ENCODE results near the gene TYW1B. TPM values are rescaled to one million over a fixed set of nuclear protein-coding genes. Genes with fewer than 3 reads are reported as not detected.
"Not testable (repeated sequence)": the region's sequence is repeated elsewhere in the genome, so short reads cannot be mapped to it uniquely, and the experiment has no call there.

Gene TYW1B
- total and polyA plus RNA-seq, 4 donors: 1.0 to 3.8 (median 2.1) TPM

- H3K9me3 ChIP-seq (ENCODE audit: control insufficient read depth, low read length); ATAC-seq (ENCODE audit: low FRiP score); H3K27ac ChIP-seq (ENCODE audit: low read depth in 1 of 2, low read length in 2 of 2); H3K36me3 ChIP-seq (ENCODE audit: control insufficient read depth in 1 of 2, insufficient read depth in 2 of 2, low read length in 1 of 2); intact Hi-C loops (cut with DNase I); H3K4me1 ChIP-seq (ENCODE audit: control insufficient read depth in 1 of 2, insufficient read depth in 2 of 2, low read length in 2 of 2); H3K27me3 ChIP-seq (ENCODE audit: control insufficient read depth in 1 of 2, insufficient read depth in 2 of 2, low read length in 1 of 2); DNase-seq; H3K4me3 ChIP-seq (ENCODE audit: low read length in 2 of 2): not testable (repeated sequence)
- 92 to 96% methylated on average over 4 of the region's 4 CpGs for WGBS, 2 donors
These were observed 74.8 kb downstream of the TYW1B start for GRCh38 chr7:72753229-72753628.

GRCh38 chr7:72751978-72752377 is 76.0 kb downstream of the TYW1B start:
- Histone ChIP-seq H3K36me3 (ENCODE audit: control insufficient read depth in 1 of 2, insufficient read depth in 2 of 2, low read length in 1 of 2) (no peaks in the 10 kb centered on the region), H3K9me3 (ENCODE audit: control insufficient read depth, low read length) (no peaks in the 10 kb centered on the region), H3K4me3 (ENCODE audit: low read length in 2 of 2) (no peak overlapping the region), H3K4me1 (ENCODE audit: control insufficient read depth in 1 of 2, insufficient read depth in 2 of 2, low read length in 2 of 2) (no peaks in the 10 kb centered on the region), H3K27ac (ENCODE audit: low read depth in 1 of 2, low read length in 2 of 2) (no peak overlapping the region), H3K27me3 (ENCODE audit: control insufficient read depth in 1 of 2, insufficient read depth in 2 of 2, low read length in 1 of 2) (no peaks in the 10 kb centered on the region)
- ATAC-seq (ENCODE audit: low FRiP score) (no peak), DNase-seq (no peak)
- 80 to 81% methylated on average over 2 of the region's 2 CpGs for WGBS, 2 donors
- intact Hi-C loops (cut with DNase I): no loop called here

GRCh38 chr7:72751378-72751777 is 76.6 kb downstream of the TYW1B start:
- 94 to 96% methylated on average over 2 of the region's 2 CpGs for WGBS, 2 donors
- no peaks in the 10 kb centered on the region for H3K9me3 ChIP-seq (ENCODE audit: control insufficient read depth, low read length)
- no peak overlapping the region for H3K27ac ChIP-seq (ENCODE audit: low read depth in 1 of 2, low read length in 2 of 2)
- H3K4me3 ChIP-seq (ENCODE audit: low read length in 2 of 2): no peak overlapping the region
- no peaks in the 10 kb centered on the region for H3K36me3 ChIP-seq (ENCODE audit: control insufficient read depth in 1 of 2, insufficient read depth in 2 of 2, low read length in 1 of 2)
- intact Hi-C loops (cut with DNase I): no loop called here
- ATAC-seq (ENCODE audit: low FRiP score) (no peak), DNase-seq (no peak)
- no peaks in the 10 kb centered on the region for H3K4me1 ChIP-seq (ENCODE audit: control insufficient read depth in 1 of 2, insufficient read depth in 2 of 2, low read length in 2 of 2)
- no peaks in the 10 kb centered on the region for H3K27me3 ChIP-seq (ENCODE audit: control insufficient read depth in 1 of 2, insufficient read depth in 2 of 2, low read length in 1 of 2)

GRCh38 chr7:72748649-72749048 is 79.4 kb downstream of the TYW1B start:
- intact Hi-C loops (cut with DNase I): not testable (repeated sequence)

GRCh38 chr7:72744244-72744926 is 83.6 kb downstream of the TYW1B start:
- intact Hi-C loops (cut with DNase I); H3K9me3 ChIP-seq (ENCODE audit: control insufficient read depth, low read length); H3K27me3 ChIP-seq (ENCODE audit: control insufficient read depth in 1 of 2, insufficient read depth in 2 of 2, low read length in 1 of 2); H3K4me3 ChIP-seq (ENCODE audit: low read length in 2 of 2); DNase-seq; ATAC-seq (ENCODE audit: low FRiP score); H3K4me1 ChIP-seq (ENCODE audit: control insufficient read depth in 1 of 2, insufficient read depth in 2 of 2, low read length in 2 of 2); H3K36me3 ChIP-seq (ENCODE audit: control insufficient read depth in 1 of 2, insufficient read depth in 2 of 2, low read length in 1 of 2); H3K27ac ChIP-seq (ENCODE audit: low read depth in 1 of 2, low read length in 2 of 2): not testable (repeated sequence)
- 69 to 70% methylated on average over 10 of the region's 10 CpGs for WGBS, 2 donors

More at GRCh38 chr7:72748649-72749048, 79.4 kb downstream of the TYW1B start:
- not testable (repeated sequence) for H3K27ac ChIP-seq (ENCODE audit: low read depth in 1 of 2, low read length in 2 of 2); DNase-seq; ATAC-seq (ENCODE audit: low FRiP score); H3K4me3 ChIP-seq (ENCODE audit: low read length in 2 of 2); H3K27me3 ChIP-seq (ENCODE audit: control insufficient read depth in 1 of 2, insufficient read depth in 2 of 2, low read length in 1 of 2); H3K4me1 ChIP-seq (ENCODE audit: control insufficient read depth in 1 of 2, insufficient read depth in 2 of 2, low read length in 2 of 2); H3K36me3 ChIP-seq (ENCODE audit: control insufficient read depth in 1 of 2, insufficient read depth in 2 of 2, low read length in 1 of 2); H3K9me3 ChIP-seq (ENCODE audit: control insufficient read depth, low read length)

GRCh38 chr7:72743801-72744200 is 84.2 kb downstream of the TYW1B start:
- H3K36me3 ChIP-seq (ENCODE audit: control insufficient read depth in 1 of 2, insufficient read depth in 2 of 2, low read length in 1 of 2); DNase-seq; H3K4me3 ChIP-seq (ENCODE audit: low read length in 2 of 2); H3K27me3 ChIP-seq (ENCODE audit: control insufficient read depth in 1 of 2, insufficient read depth in 2 of 2, low read length in 1 of 2); H3K9me3 ChIP-seq (ENCODE audit: control insufficient read depth, low read length); H3K27ac ChIP-seq (ENCODE audit: low read depth in 1 of 2, low read length in 2 of 2); ATAC-seq (ENCODE audit: low FRiP score); H3K4me1 ChIP-seq (ENCODE audit: control insufficient read depth in 1 of 2, insufficient read depth in 2 of 2, low read length in 2 of 2); intact Hi-C loops (cut with DNase I): not testable (repeated sequence)
- WGBS, 2 donors: 60 to 67% methylated on average over 2 of the region's 2 CpGs

- H3K27ac ChIP-seq (ENCODE audit: low read depth in 1 of 2, low read length in 2 of 2); intact Hi-C loops (cut with DNase I): not testable (repeated sequence)
- WGBS, 2 donors: 99 to 100% methylated on average over 3 to 8 of the region's 11 CpGs
These were observed 88.3 kb downstream of the TYW1B start for GRCh38 chr7:72739716-72740115.

GRCh38 chr7:72735855-72736254 is 92.1 kb downstream of the TYW1B start:
- H3K36me3 ChIP-seq (ENCODE audit: control insufficient read depth in 1 of 2, insufficient read depth in 2 of 2, low read length in 1 of 2); H3K27ac ChIP-seq (ENCODE audit: low read depth in 1 of 2, low read length in 2 of 2); H3K4me1 ChIP-seq (ENCODE audit: control insufficient read depth in 1 of 2, insufficient read depth in 2 of 2, low read length in 2 of 2); H3K27me3 ChIP-seq (ENCODE audit: control insufficient read depth in 1 of 2, insufficient read depth in 2 of 2, low read length in 1 of 2); DNase-seq; intact Hi-C loops (cut with DNase I); H3K4me3 ChIP-seq (ENCODE audit: low read length in 2 of 2); H3K9me3 ChIP-seq (ENCODE audit: control insufficient read depth, low read length); ATAC-seq (ENCODE audit: low FRiP score): not testable (repeated sequence)
- WGBS, 2 donors: 62 to 89% methylated on average over 3 to 4 of the region's 4 CpGs

More at GRCh38 chr7:72739716-72740115, 88.3 kb downstream of the TYW1B start:
- not testable (repeated sequence) for H3K36me3 ChIP-seq (ENCODE audit: control insufficient read depth in 1 of 2, insufficient read depth in 2 of 2, low read length in 1 of 2); H3K4me1 ChIP-seq (ENCODE audit: control insufficient read depth in 1 of 2, insufficient read depth in 2 of 2, low read length in 2 of 2); DNase-seq; H3K27me3 ChIP-seq (ENCODE audit: control insufficient read depth in 1 of 2, insufficient read depth in 2 of 2, low read length in 1 of 2); ATAC-seq (ENCODE audit: low FRiP score); H3K4me3 ChIP-seq (ENCODE audit: low read length in 2 of 2); H3K9me3 ChIP-seq (ENCODE audit: control insufficient read depth, low read length)

GRCh38 chr7:72730815-72731214 is 97.2 kb downstream of the TYW1B start:
- H3K27ac ChIP-seq (ENCODE audit: low read depth in 1 of 2, low read length in 2 of 2); DNase-seq; H3K36me3 ChIP-seq (ENCODE audit: control insufficient read depth in 1 of 2, insufficient read depth in 2 of 2, low read length in 1 of 2); H3K4me1 ChIP-seq (ENCODE audit: control insufficient read depth in 1 of 2, insufficient read depth in 2 of 2, low read length in 2 of 2); H3K9me3 ChIP-seq (ENCODE audit: control insufficient read depth, low read length); intact Hi-C loops (cut with DNase I); H3K4me3 ChIP-seq (ENCODE audit: low read length in 2 of 2); ATAC-seq (ENCODE audit: low FRiP score); H3K27me3 ChIP-seq (ENCODE audit: control insufficient read depth in 1 of 2, insufficient read depth in 2 of 2, low read length in 1 of 2): not testable (repeated sequence)
- 81 to 98% methylated on average over 2 of the region's 2 CpGs for WGBS, 2 donors

Data from aorta (tissue), 5 donors.